GM18951 (cell line): ENCODE data around the gene S100A4.
"Not testable (repeated sequence)": the region's sequence is repeated elsewhere in the genome, so short reads cannot be mapped to it uniquely, and the experiment has no call there.

Experiments
- POLR2A ChIP-seq: IDR thresholded peaks from 4 replicates; pipeline ENCODE4 v1.6.1; 2011; ENCODE audit warnings: mild to moderate bottlenecking; ENCODE audit not compliant: insufficient read length, insufficient read depth; ENCODE audit errors: extremely low read depth
- in situ Hi-C: fragments of 300-500 bp; cut with MboI; formaldehyde crosslinking; loops from one replicate; pipeline ENCODE4 v1.12.0; 2022; ENCODE audit warnings: low sequenced_read_pairs, mixed read lengths, inconsistent platforms; ENCODE audit not compliant: unreplicated experiment

S100A4 gene

DNA sequence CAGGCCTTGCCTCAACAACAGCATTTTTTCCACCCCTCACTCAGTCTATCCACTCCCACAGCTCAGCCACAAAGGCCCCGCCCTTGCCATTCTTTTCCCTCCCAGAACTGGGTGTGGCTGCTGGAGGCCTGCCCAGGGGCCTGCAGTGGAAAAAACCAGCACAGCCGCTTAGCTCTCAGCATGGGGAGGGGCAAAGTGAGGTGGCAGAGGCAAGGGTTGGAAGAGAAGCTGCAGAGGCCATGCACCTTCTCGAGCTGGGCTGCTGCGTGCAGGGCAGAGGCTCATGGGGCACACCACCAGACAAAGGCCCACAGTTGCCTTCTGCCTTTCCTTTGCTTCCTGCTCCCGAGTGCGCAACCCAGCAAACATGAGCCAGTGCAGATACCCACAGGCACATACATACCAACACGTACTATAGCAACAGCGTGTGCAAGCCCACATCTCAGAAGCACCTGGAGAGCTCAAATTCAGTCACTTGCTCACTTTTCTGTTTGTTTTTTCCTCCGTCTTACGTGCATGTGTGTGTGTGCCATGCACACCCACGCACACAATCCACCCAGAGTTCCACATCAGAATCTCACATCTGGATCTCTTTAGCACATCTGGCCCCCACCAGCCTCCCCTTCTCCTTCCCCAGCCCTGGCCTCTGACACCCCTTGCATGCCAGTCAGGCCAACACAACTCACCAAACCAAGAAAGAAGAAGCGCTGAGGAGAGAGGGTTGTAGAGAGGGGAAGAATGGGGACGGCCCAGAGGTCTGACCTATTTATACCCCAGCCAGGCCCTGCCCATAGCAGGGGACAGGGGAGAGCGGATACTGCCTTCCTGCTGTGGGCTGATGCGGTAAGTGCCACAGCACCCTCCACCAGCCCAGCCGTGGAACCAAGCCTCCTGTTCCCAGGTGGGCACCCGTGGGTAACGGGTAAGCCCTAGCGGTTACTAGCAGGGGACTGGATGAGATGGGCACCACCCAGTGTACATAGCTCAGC is at the start of gene S100A4:
S100A4 (minus strand) TSS at position 740 of the 989 bp plus-strand sequence. CDS start 1,012 bp downstream, outside the sequence.
- TF ChIP-seq POLR2A, result peak; percentile 27

GRCh38 chr1:153592748-153593147 is 47.1 kb upstream of the S100A4 start:
- in situ Hi-C loops, result no loop called here
- TF ChIP-seq POLR2A, result no peak

More for the DNA sequence above, at the start of gene S100A4:
- in situ Hi-C loops, result no loop called here

DNA sequence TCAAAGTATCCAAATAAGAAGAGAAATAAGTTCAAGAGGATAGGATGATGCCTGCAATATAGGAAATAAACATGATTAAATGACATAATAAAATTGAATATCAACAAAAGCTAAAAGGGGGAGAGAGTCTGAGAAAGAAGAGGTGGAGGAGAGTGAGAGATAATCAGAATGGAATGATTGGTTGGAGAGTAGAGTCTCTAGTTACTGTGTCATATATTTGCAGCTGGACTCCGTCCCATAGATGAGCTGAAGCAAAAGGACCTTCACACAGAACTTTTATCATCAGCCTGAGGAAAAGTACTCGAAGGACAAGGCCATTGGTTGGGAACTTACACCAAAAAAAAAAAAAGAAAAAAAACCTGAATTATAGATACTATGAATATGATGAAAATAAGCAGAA is 42.9 kb upstream of the S100A4 start:
- in situ Hi-C loops, result no loop called here
- TF ChIP-seq POLR2A, result no peak

GRCh38 chr1:153588033-153588432 is 42.4 kb upstream of the S100A4 start:
- in situ Hi-C loops, result not testable (repeated sequence)

DNA sequence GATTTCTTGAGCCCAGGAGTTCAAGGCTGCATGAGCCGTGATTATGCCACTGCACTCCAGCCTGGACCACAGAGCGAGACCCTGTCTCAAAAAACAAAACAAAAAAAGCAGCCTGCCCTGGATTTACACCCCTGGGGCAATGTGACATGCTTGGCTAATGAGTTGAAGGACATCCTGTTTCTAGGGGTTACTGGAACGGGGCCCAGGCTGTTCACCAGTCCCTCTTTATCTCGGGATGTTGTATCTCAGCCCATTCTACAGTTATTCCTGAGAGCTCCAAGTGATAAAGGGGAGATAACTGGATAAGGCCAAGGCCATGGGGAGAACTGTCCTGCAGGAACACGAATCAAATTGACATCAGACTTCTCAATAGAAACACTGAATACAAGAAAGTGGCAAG is 41.7 kb upstream of the S100A4 start:
- in situ Hi-C loops, result no loop called here
- no peak for TF ChIP-seq POLR2A

GRCh38 chr1:153586347-153586746 is 40.7 kb upstream of the S100A4 start:
- in situ Hi-C loops, result no loop called here

DNA sequence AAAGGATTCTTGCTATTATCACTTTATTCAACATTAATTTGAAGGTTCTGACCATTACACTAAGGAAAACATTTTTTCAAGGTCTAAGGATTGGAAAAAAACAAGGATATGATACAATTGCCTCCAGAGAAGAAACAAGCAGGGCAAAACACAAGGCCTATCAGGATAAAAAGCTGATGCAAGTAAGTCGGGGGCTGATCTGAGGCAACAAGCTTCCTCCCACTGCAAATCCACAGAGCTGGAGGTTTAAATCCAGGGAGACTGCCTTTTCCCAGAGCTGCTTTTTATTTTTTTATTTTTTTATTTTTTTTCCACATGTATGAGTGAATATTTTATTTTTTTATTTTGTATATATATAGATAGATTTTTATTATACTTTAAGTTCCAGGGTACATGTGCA is 39.4 kb upstream of the S100A4 start:
- in situ Hi-C loops, result no loop called here
- no peak for TF ChIP-seq POLR2A

More at GRCh38 chr1:153586347-153586746, 40.7 kb upstream of the S100A4 start:
- TF ChIP-seq POLR2A, result no peak

DNA sequence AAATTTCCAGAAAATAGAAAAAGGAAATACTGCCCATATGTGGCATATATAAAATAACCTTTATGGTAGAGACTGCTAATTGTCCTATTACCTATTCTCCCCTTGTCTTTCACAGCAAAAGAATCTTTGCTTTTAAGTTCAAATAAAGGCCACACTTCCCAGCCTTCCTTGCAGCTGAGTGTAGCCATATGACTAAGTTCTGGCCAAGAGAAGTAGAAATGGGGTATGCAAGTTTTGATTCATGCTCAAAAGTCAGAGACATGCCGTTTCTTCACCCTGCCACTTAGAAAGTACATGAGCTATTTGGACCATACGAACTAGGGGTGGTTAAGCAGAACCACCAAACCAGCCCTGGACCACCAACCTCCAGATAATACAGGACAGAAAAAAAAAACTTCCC is 38.4 kb upstream of the S100A4 start:
- in situ Hi-C loops, result no loop called here
- no peak for TF ChIP-seq POLR2A

DNA sequence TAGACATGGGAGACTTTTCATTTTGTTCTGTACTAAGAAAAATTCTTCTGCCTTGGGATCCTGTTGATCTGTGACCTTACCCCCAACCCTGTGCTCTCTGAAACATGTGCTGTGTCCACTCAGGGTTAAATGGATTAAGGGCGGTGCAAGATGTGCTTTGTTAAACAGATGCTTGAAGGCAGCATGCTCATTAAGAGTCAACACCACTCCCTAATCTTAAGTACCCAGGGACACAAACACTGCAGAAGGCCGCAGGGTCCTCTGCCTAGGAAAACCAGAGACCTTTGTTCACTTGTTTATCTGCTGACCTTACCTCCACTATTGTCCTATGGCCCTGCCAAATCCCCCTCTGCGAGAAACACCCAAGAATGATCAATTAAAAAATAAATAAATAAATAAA is 37.9 kb upstream of the S100A4 start:
- in situ Hi-C loops, result not testable (repeated sequence)

DNA sequence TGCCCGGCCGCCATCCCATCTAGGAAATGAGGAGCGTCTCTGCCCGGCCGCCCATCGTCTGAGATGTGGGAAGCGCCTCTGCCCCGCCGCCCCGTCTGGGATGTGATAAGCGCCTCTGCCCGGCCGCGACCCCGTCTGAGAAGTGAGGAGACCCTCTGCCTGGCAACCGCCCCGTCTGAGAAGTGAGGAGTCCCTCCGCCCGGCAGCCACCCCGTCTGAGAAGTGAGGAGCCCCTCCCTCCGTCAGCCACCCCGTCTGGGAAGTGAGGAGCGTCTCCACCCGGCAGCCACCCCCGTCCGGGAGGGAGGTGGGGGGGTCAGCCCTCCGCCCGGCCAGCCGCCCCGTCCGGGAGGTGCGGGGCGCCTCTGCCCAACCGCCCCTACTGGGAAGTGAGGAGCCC is 37.2 kb upstream of the S100A4 start:
- in situ Hi-C loops, result not testable (repeated sequence)

- no peak for TF ChIP-seq POLR2A
- in situ Hi-C loops, result no loop called here
These were observed 33.3 kb upstream of the S100A4 start for GRCh38 chr1:153578936-153579335.

GRCh38 chr1:153578490-153578889 is 32.9 kb upstream of the S100A4 start:
- no peak for TF ChIP-seq POLR2A
- in situ Hi-C loops, result no loop called here

DNA sequence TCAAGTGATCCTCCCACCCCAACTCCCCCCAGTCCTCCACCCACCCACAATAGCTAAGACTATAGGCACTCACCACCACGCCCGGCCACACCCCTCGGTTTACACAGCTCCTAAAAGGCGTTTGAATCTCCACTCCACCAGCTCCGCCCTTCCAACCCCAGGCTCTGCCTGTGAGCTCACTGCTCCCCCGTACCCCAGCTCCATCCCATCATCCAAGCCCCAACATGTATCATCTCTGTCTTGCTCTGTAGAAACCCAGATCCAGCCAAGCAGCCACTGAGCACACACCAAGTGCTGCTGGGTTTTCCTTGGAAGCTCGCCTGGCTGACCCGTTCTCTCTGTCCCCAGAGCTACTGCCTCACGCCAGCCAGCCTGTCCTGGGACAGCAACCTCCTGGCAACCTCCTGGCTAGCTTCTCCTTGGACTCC is 32.0 kb upstream of the S100A4 start:
- TF ChIP-seq POLR2A, result no peak
- in situ Hi-C loops, result no loop called here

DNA sequence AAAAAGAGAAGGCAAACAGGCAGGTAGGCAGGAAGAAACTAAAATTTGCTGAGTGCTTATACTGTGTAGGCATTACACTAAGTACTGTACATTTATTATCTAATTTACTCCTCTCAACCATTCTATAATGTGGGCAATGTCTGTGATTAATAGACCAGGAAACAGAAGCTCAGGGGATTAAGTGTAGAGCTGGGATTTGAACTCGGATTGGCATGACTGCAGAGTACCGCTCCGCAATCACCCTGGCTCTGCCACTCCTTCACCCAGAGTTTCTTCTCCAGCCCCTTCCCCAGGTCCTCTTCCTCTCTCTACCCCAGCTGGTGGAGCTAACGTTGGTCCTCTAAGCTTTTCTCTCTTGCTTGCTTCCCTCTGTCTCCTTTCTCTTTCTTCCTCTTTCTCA is 31.5 kb upstream of the S100A4 start:
- TF ChIP-seq POLR2A, result no peak
- in situ Hi-C loops, result no loop called here

DNA sequence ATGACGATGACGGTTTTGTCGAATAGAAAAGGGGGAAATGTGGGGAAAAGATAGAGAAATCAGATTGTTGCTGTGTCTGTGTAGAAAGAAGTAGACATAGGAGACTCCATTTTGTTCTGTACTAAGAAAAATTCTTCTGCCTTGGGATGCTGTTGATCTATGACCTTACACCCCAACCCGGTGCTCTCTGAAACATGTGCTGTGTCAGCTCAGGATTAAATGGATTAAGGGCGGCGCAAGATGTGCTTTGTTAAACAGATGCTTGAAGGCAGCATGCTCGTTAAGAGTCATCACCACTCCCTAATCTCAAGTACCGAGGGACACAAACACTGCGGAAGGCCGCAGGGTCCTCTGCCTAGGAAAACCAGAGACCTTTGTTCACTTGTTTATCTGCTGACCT is 29.9 kb upstream of the S100A4 start:
- in situ Hi-C loops, result not testable (repeated sequence)

DNA sequence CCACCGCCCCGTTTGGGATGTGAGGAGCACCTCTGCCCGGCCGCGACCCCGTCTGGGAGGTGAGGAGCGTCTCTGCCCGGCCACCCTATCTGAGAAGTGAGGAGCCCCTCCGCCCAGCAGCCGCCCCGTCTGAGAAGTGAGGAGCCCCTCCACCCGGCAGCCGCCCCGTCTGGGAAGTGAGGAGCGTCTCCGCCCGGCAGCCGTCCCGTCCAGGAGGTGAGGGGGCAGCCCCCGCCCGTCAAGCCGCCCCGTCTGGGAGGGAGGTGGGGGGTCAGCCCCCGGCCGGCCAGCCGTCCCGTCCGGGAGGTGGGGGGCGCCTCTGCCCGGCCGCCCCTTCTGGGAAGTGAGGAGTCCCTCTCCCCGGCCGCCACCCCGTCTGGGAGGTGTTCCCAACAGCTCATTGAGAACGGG is 29.5 kb upstream of the S100A4 start:
- in situ Hi-C loops, result not testable (repeated sequence)
